Tibial nerve (tissue), 3 donors: ENCODE data around the gene TM9SF4.

Experiments
- POLR2A ChIP-seq, 2 donors: fragments of 450-650 bp; IDR thresholded peaks; one replicate each; pipeline ENCODE4 v1.6.1; 2017; ENCODE audit warnings: antibody characterized with exemption in 2 of 2, mild to moderate bottlenecking in 2 of 2, moderate library complexity in 2 of 2
- TF ChIP-seq, protein P1 (sequence below), 5 experiments: fragments of 200-600 bp in 3 of 5; fragments of 450-650 bp in 2 of 5; sonication (generic) in 3 of 5; IDR thresholded peaks; one replicate each; pipeline ENCODE4 v1.5.1; 2016 to 2019; ENCODE audit warnings: antibody characterized with exemption in 5 of 5, mild to moderate bottlenecking in 3 of 5, moderate library complexity in 2 of 5

DNA sequence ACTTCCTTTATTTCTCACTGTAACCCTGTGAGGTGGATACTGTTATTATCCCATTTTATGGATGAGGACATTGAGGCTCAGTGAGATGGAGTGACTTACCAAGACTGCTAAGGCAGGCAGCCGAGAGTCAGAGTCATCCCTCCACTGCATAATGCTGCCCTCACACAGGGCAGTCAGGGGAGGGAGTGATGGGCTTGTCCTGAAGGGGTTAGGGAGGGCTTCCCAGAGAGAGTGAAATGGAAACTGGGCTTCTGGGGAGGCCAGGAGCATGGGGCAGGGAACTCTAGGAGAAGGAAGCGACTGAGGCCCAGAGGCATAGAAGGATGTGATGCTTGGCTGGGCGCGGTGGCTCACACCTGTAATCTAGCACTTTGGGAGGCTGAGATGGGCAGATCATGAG lies 31.1 kb downstream of the TM9SF4 start:
- TF ChIP-seq, protein P1, sequence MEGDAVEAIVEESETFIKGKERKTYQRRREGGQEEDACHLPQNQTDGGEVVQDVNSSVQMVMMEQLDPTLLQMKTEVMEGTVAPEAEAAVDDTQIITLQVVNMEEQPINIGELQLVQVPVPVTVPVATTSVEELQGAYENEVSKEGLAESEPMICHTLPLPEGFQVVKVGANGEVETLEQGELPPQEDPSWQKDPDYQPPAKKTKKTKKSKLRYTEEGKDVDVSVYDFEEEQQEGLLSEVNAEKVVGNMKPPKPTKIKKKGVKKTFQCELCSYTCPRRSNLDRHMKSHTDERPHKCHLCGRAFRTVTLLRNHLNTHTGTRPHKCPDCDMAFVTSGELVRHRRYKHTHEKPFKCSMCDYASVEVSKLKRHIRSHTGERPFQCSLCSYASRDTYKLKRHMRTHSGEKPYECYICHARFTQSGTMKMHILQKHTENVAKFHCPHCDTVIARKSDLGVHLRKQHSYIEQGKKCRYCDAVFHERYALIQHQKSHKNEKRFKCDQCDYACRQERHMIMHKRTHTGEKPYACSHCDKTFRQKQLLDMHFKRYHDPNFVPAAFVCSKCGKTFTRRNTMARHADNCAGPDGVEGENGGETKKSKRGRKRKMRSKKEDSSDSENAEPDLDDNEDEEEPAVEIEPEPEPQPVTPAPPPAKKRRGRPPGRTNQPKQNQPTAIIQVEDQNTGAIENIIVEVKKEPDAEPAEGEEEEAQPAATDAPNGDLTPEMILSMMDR (IDR thresholded peaks at IDR 0.05) = no peak
- no peak for TF ChIP-seq POLR2A (IDR thresholded peaks at IDR 0.05)
